GM12892 (cell line): ENCODE measurements around the gene WDR88.

Source experiments
- POLR2A ChIP-seq: IDR thresholded peaks from 2 replicates; pipeline ENCODE4 v1.6.1; 2011; ENCODE audit warnings: low read depth, low read length, control low read depth
- POLR2AphosphoS5 ChIP-seq: IDR thresholded peaks from 2 replicates; pipeline ENCODE4 v1.6.1; 2011; ENCODE audit warnings: low read depth, low read length, control low read depth

- TF ChIP-seq POLR2A (no peak), POLR2AphosphoS5 (no peak)
Observed at GRCh38 chr19:33167438-33167837, 35.5 kb downstream of the WDR88 start.
